GM23338 (cell line): Measurements from ENCODE around the gene NDUFB11. TPM values are rescaled to one million over a fixed set of nuclear protein-coding genes. Genes with fewer than 3 reads are reported as not detected.

Experiments used
- ATAC-seq: fragments of 200-7000 bp; cut with Tn5 transposase; 3 replicates; pipeline ENCODE4 v1.9.1; 2020
- DNase-seq: peaks from one replicate; pipeline ENCODE4 v3.0.0-alpha.2; 2015; ENCODE audit warnings: low spot score
- H2AFZ ChIP-seq: fragments of 200-600 bp; sonication (generic); 2 replicates; pipeline ENCODE4 v1.8.0; 2016; ENCODE audit warnings: antibody characterized with exemption, mild to moderate bottlenecking, moderate library complexity
- H3F3A ChIP-seq: fragments of 200-600 bp; sonication (generic); replicated peaks from 2 replicates; pipeline ENCODE4 v1.8.0; 2017; ENCODE audit warnings: antibody characterized with exemption, mixed run types, low read depth
- H3K27ac ChIP-seq: fragments of 200-600 bp; sonication (generic); 2 replicates; pipeline ENCODE4 v1.6.1; 2016; ENCODE audit warnings: low read depth
- H3K27me3 ChIP-seq: fragments of 200-600 bp; sonication (generic); 2 replicates; pipeline ENCODE4 v1.8.0; 2016; ENCODE audit warnings: mild to moderate bottlenecking, mixed run types, moderate library complexity; ENCODE audit not compliant: insufficient read depth
- H3K36me3 ChIP-seq: fragments of 200-600 bp; sonication (generic); 2 replicates; pipeline ENCODE4 v1.8.0; 2016; ENCODE audit warnings: mild to moderate bottlenecking; ENCODE audit not compliant: insufficient read depth
- H3K4me1 ChIP-seq: fragments of 200-600 bp; sonication (generic); 2 replicates; pipeline ENCODE4 v1.8.0; 2016; ENCODE audit warnings: mild to moderate bottlenecking, moderate library complexity; ENCODE audit not compliant: insufficient read depth
- H3K4me2 ChIP-seq: fragments of 200-600 bp; sonication (generic); 2 replicates; pipeline ENCODE4 v1.7.1; 2017; ENCODE audit warnings: mixed run types
- H3K4me3 ChIP-seq: fragments of 200-600 bp; sonication (generic); 2 replicates; pipeline ENCODE4 v1.6.1; 2016; ENCODE audit warnings: mixed run types
- H3K79me2 ChIP-seq: fragments of 200-600 bp; sonication (generic); replicated peaks from 2 replicates; pipeline ENCODE4 v1.8.0; 2017; ENCODE audit warnings: mild to moderate bottlenecking; ENCODE audit not compliant: insufficient read depth
- H3K9me2 ChIP-seq: fragments of 200-600 bp; sonication (generic); 2 replicates; pipeline ENCODE4 v1.8.0; 2017; ENCODE audit not compliant: insufficient read depth
- H4K20me1 ChIP-seq: fragments of 200-600 bp; sonication (generic); replicated peaks from 2 replicates; pipeline ENCODE4 v1.8.0; 2017; ENCODE audit warnings: mild to moderate bottlenecking; ENCODE audit not compliant: insufficient read depth
- H3K27ac Mint-ChIP-seq: 2 replicates; pipeline ENCODE4 v1.8.0; 2020; ENCODE audit warnings: inconsistent platforms, mild to moderate bottlenecking, moderate library complexity, mixed read lengths
- H3K27me3 Mint-ChIP-seq: 3 replicates; pipeline ENCODE4 v1.8.0; 2022; ENCODE audit warnings: low read depth, mild to moderate bottlenecking, moderate library complexity, mixed read lengths, inconsistent platforms; ENCODE audit not compliant: insufficient read depth, poor library complexity
- H3K36me3 Mint-ChIP-seq: 3 replicates; pipeline ENCODE4 v1.8.0; 2021; ENCODE audit warnings: low read depth, mild to moderate bottlenecking, inconsistent platforms, moderate library complexity, mixed read lengths
- H3K4me1 Mint-ChIP-seq: 3 replicates; pipeline ENCODE4 v1.8.0; 2020; ENCODE audit warnings: mild to moderate bottlenecking, inconsistent platforms, mixed read lengths
- H3K4me3 Mint-ChIP-seq: 3 replicates; pipeline ENCODE4 v1.8.0; 2021; ENCODE audit warnings: moderate library complexity, mild to moderate bottlenecking, inconsistent platforms, mixed read lengths
- H3K9me3 Mint-ChIP-seq: 3 replicates; pipeline ENCODE4 v1.8.0; 2020; ENCODE audit warnings: moderate library complexity, mild to moderate bottlenecking, inconsistent platforms, mixed read lengths
- CTCF ChIP-seq, 2 experiments: fragments of 200-600 bp in 1 of 2; sonication (generic) in 1 of 2; conservative IDR thresholded peaks; 2 replicates each; pipeline versions ENCODE4 v1.5.1 to v1.6.1; 2016 to 2017; ENCODE audit warnings: antibody characterized with exemption in 2 of 2, low read depth in 2 of 2, mild to moderate bottlenecking in 2 of 2, moderate library complexity in 1 of 2
- EZH2 ChIP-seq: fragments of 200-600 bp; sonication (generic); IDR thresholded peaks from one replicate; pipeline ENCODE4 v1.8.0; 2017; ENCODE audit warnings: antibody characterized with exemption, mild to moderate bottlenecking, low read depth; ENCODE audit not compliant: unreplicated experiment
- JUNB ChIP-seq: IDR thresholded peaks from one replicate; pipeline ENCODE4 v1.6.1; 2016; ENCODE audit warnings: antibody characterized with exemption; ENCODE audit not compliant: unreplicated experiment
- NANOG ChIP-seq: IDR thresholded peaks from 2 replicates; pipeline ENCODE4 v1.6.1; 2016; ENCODE audit warnings: antibody characterized with exemption, borderline replicate concordance
- REST ChIP-seq: IDR thresholded peaks from one replicate; pipeline ENCODE4 v1.6.1; 2018; ENCODE audit warnings: antibody characterized with exemption; ENCODE audit not compliant: unreplicated experiment
- polyA plus RNA-seq: library from polyadenylated mRNA; unstranded; fragments of >200 nt; fragmentation: Nextera tagmentation; extraction: Ambion mirVana; gene quantifications from 2 replicates; pipeline ENCODE4 v1.2.1, GENCODE V29; 2016
- total RNA-seq: library from RNA; depleted of rRNA; stranded (reverse); fragments of >200 nt; shearing (Covaris generic); gene quantifications from 2 replicates; pipeline ENCODE4 v1.2.3, GENCODE V29; 2014
- TF ChIP-seq, protein P1 (sequence below): IDR thresholded peaks from 2 replicates; pipeline ENCODE4 v1.6.1; 2016; ENCODE audit warnings: antibody characterized with exemption

NDUFB11 gene
- total and polyA plus RNA-seq, 2 experiments from 2014 or later, result 103 to 238 TPM

DNA sequence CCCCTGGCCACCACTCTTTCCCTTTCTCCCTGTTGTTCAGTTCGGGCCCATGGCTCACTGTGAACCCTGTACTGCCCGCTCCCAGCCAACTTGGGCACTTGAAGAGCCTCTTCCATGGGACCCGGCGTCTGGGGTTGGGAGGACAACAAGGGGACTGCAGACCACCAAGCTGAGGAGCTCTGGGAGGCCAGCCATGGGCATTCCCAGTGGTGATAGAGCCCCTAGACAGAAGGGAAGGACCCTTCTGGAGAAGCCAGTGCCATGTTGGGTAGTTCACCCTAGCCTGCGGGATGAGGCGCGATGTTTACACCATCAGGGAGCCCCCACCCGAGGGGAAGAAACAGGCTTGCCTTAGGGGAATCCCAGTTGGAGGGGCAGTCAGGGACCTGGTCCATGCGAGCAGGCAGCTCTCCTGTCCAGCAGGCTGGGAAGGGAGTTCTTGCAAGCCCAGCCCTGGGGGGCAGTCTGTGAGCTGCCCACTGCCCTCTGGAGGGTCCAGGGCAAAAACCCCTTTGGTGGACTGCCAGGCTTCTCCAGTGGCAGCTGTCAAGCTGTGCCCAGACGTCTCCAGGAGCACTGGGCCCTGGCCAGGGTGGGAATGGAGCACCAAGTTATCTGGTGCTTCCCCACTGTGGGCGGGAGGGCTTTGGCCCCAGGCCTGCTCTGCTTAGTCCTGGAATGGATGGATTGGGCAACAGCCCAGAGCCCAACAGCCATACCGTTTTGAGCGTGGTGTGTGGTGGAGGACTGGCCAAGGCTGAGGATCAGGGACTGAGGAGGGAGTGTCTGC lies 25.4 kb upstream of the NDUFB11 start (continued):
- TF ChIP-seq, protein P1, sequence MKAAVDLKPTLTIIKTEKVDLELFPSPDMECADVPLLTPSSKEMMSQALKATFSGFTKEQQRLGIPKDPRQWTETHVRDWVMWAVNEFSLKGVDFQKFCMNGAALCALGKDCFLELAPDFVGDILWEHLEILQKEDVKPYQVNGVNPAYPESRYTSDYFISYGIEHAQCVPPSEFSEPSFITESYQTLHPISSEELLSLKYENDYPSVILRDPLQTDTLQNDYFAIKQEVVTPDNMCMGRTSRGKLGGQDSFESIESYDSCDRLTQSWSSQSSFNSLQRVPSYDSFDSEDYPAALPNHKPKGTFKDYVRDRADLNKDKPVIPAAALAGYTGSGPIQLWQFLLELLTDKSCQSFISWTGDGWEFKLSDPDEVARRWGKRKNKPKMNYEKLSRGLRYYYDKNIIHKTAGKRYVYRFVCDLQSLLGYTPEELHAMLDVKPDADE, result no peak

DNA sequence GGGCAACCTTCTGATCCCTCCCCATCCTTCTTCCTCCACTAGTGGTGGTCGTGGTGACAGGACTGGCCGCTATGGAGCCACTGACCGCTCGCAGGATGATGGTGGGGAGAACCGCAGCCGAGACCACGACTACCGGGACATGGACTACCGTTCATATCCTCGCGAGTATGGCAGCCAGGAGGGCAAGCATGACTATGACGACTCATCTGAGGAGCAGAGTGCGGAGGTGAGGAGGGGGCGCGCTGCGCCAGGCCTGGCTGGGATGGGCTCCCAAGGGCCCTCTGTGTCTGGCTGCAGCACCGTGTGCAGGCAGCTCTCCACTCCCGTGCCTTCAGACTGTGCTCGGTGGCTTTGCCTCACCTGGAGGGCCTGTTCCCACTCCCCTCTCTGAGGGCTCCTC lies 24.8 kb upstream of the NDUFB11 start:
- Histone ChIP-seq H3K4me2 (no peak overlapping the region), H3K9me2 (no peaks in the 10 kb centered on the region), H3K4me1 (no peaks in the 10 kb centered on the region), H3K27ac (no peak overlapping the region), H3K79me2 (peaks cover 18% of the 10 kb centered on the region; the same call in 1 of the 2 replicates), H4K20me1 (no peaks in the 10 kb centered on the region), H3K4me3 (no peak overlapping the region), H3K27me3 (no peaks in the 10 kb centered on the region), H2AFZ (no peak overlapping the region), H3K36me3 (no peaks in the 10 kb centered on the region), H3F3A (no peaks in the 10 kb centered on the region)
- Mint-ChIP-seq H3K27me3 (peaks cover 3% of the 10 kb centered on the region), H3K9me3 (no peaks in the 10 kb centered on the region; the same call in 2 of the 3 replicates), H3K27ac (no peak overlapping the region), H3K4me1 (no peaks in the 10 kb centered on the region; the same call in 2 of the 3 replicates), H3K4me3 (no peak overlapping the region), H3K36me3 (peaks cover 31% of the 10 kb centered on the region)
- DNase-seq, result no peak
- no peak for TF ChIP-seq JUNB
- TF ChIP-seq EZH2, result no peak
- TF ChIP-seq CTCF (conservative IDR thresholded peaks at IDR 0.05; ENCODE audit: low read depth in 2 of 2), result no peak
- no peak for TF ChIP-seq REST
- TF ChIP-seq, protein P1, result no peak
- no peak for TF ChIP-seq NANOG
- no peak for ATAC-seq
